HG03097 (cell line): ENCODE results near the gene CHN2.

Source experiments
- ATAC-seq: cut with Tn5 transposase; IDR thresholded peaks from one replicate; pipeline ENCODE4 v1.9.1; 2021; ENCODE audit not compliant: unreplicated experiment, low FRiP score

Gene CHN2

GRCh38 chr7:29302666-29303395, 108.3 kb downstream of the CHN2 start:
- no peak for ATAC-seq

DNA sequence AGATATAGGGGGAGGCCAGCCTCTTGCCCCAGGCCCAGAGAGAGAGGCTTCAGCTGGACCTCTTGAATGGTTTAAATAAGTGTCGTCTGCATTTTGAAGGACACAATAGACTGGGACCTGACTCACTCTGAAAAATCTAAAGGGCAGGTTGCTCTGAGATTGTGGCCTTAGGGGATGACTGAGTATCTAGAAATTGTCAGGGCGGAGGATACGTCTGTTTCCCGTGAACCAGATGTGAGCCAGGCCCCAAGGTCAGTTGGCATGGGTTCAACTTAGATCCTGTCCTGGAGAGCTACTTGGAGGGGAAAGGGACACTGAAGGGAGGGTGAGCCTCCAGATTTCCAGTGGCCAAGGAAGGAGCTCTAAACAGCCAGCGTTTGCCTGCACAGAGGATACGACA, 110.2 kb downstream of the CHN2 start:
- ATAC-seq, result no peak

GRCh38 chr7:29306319-29306991, 111.9 kb downstream of the CHN2 start:
- ATAC-seq, result no peak

DNA sequence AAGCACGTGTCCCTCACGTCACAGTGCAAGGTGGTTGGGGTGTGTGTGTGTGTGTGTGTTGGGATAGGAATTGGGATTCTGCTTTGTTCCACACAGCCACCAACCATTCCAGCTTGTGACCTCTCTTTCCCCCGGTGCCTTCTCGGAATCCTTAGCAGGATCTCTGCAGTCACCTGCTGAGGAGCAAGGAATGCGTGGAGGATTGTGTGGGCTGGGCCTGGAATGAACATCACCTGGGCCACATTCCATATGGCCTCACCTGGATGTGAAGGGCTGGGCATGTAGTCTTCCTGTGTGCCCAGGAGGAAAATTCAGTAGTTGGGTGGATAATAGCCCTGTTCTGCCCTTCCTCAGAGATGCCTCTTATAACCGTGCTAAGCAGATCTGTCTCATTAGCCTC, 113.8 kb downstream of the CHN2 start:
- ATAC-seq, result no peak

DNA sequence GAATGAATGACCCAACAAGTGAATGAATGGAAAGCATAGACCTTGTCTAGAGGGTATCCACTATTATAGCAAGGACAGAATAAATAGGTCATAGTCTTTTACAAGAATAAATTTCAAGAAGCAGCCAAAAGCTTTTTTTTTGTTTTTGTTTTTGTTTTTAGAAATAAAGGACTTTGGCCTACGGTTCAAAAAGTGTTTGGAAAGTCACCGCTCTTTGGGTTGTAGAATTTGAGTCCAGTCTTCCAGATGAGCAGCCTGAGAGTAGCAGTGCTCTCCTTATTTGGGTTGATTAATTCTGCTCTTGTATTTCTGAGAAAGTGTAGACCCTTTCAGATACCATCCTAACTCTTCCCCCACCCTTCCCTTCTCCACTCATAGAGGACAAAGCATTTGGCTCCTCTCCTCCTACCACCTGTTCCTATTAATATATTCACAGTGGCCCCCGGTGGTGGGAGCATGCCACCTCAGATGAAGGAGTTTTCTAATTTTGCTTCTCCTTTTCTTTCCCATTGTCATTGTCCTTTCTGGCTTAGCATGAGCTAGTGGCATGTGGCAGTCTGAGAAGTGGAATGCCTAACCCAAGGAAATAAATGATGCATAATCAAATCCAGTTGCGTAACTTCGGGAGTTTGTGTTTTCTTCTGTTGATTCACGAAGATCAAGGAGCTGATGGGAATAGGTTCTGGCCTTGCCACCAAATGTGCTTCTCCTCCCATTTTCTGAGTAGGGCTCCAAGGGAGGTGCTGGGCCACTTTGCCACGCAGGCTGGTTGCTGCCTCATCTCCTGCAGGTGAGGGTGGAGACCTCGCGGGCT, 114.7 kb downstream of the CHN2 start:
- no peak for ATAC-seq

GRCh38 chr7:29310625-29311024, 116.0 kb downstream of the CHN2 start:
- ATAC-seq, result no peak

- no peak for ATAC-seq
Observed at GRCh38 chr7:29311314-29311713, 116.7 kb downstream of the CHN2 start.

DNA sequence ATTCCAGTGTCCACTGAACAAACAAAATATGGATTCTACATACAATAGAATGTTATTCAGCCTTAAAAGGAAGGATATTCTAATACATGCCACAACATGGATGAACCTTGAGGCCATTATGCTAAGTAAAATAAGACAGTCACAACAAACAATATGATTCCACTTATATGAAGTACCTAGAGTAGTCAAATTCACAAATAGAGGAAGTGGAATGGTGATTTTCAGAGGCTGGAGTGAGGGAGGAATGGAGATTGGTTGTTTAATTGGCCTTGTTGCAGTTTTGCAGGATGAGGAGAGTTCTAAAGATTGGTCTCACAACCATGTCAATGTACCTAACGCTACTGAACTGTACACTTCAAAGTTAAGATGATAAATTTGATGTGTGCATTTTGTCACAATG, 119.6 kb downstream of the CHN2 start:
- no peak for ATAC-seq

DNA sequence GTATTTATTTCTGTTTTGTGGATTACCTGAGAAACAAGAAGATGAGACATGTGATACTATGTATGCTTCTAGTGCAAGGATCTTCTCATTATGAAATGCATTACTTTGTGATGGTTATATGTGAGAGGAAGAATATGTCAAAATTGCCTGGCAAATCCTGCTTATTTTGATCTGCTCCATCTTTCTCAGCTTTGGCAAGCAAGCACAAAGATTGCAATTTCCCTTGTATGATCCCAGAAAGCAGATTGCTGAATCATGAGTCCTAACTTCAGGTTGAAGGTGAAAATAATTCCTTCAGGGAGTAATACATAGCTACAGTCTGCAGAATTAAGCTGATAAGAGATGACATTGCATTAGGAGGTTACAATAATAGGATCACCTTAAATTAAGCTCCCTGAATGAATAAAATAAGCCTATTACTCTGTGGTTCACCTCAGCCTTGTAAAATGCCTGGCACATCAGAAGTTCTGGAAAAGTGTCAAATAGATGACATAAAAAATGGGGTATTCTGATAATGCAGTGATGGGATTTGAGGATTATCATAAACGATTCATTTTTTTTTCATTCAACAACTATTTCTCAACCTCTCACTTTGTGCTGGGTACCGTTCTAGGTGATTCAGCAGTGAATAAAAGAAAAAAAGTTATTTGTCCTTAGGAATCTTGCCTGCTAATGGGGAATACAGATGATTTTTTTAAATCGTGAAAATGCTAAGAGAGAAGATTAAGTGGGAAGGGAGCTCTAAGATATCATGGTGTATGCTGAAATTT, 120.7 kb downstream of the CHN2 start:
- no peak for ATAC-seq

GRCh38 chr7:29315892-29316270, 121.3 kb downstream of the CHN2 start:
- no peak for ATAC-seq

- ATAC-seq, result no peak
Observed at GRCh38 chr7:29316926-29317325, 122.4 kb downstream of the CHN2 start.

- no peak for ATAC-seq
Observed at GRCh38 chr7:29318853-29319718, 124.5 kb downstream of the CHN2 start.

DNA sequence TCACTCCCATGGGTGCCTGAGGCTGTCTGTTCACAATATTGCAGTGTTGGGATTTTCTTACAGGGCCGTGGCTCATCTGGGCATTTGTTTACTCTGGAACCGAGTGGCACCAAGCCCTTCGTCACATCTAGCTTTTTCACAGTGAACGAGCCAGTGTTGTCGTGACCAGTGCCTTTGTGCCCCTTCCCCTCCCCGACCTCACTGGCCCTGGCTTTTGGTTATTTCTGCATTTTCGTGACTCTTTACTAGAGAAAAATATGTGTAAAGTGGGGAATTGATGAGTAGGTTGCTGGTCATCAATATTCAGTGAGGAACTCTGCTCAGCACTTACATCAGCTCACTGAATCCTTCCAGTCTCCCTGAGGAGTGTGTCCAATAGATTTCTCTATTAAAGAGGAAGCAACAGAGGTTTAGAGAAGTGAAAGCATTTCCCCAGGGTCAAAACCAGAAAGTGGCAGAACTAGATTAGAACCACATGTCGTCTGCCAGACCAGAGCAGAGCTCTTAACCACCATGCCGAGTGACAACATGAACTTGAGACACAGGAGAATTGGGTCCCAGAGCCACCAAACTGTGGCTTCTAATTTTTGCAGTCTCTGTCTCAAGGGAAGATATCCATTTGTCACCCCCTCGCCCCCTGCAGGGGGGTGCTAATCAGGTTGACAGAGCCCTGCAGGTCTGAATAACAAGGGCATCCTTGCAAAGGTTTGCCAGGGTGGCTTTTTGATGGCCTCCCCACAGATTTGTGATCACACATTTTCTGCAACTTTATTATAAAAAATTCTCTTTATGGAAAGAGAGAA, 125.3 kb downstream of the CHN2 start:
- ATAC-seq, result no peak

DNA sequence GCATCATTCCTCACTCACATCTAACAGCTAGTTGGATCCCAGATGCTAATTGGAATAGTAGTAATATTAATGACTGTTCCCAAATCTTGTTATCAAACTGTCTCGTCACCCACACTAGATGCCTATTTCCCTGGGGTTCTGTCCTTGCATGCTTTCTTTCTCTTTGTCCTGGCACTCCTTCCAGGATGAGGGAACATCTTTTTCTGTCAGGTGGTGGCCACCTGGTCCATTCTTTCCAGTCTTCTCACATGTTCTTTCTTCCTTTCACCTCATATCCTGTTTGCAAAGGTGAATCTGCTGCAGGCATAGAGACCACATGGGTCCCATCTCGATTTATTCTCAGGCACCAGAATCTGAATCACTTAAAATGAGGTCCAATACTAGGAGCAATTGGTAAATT, 126.0 kb downstream of the CHN2 start:
- no peak for ATAC-seq

GRCh38 chr7:29322023-29322712, 127.6 kb downstream of the CHN2 start:
- no peak for ATAC-seq

GRCh38 chr7:29325476-29325875, 130.9 kb downstream of the CHN2 start:
- no peak for ATAC-seq

DNA sequence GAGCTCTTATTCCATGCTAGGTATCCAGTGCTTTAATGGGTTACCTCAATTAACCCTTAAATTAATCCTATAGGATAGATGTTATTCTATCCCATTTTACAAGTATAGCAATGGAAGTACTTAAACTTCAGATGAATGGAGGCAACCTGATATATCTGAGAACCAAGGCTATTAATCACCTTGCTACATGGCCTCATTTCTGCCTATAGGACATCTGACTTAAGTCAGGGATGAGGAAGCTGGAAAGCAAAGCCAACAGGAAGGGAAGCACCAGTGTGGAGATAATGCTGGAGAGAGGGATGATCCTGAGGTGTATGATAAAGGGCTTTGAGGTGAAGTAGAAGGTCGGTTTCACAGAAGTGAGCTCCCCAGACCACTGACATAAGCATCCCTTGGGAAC, 132.3 kb downstream of the CHN2 start:
- ATAC-seq, result no peak

DNA sequence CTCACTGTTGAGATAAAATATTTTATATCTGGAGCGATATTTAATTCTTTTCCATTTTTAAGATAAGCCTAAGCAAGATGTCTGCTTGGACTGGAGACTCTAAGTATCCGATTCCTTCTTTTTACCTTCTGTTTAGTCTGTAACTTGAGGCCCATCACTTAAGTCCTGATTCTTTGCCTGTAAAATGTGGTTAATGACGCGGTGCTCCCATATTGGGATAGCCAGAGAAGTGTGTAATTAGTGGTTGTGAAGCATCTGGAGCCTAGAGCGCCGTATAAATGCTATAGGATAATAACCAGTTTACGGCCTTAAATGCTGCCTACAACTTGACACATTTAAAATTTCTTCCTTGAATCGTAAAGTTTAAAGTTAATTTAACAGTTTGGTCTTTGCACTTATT, 132.9 kb downstream of the CHN2 start:
- no peak for ATAC-seq

DNA sequence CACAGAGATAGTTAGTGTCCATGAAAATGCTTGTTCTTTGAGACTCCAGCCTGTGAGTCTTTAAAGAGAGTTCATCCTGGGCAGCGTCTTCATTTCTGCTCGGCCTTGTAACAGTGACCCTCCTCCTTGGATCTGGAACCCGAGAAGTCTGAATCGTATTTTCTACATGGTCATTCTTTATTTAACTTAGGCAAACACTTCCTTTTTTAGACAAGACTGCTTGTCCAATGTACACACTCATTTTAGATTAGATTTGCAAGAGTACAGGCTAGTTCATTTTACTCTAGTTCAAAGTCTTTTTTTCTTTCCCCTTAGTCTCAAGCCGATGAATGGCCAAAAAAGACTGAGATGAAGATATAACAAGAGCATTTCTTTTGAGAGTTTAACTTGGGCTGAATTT, 133.5 kb downstream of the CHN2 start:
- no peak for ATAC-seq
